ENCODE measurements around the gene ADGRA1.
"Not testable (repeated sequence)": the region's sequence is repeated elsewhere in the genome, so short reads cannot be mapped to it uniquely, and the experiment has no call there.

ADGRA1 gene

DNA sequence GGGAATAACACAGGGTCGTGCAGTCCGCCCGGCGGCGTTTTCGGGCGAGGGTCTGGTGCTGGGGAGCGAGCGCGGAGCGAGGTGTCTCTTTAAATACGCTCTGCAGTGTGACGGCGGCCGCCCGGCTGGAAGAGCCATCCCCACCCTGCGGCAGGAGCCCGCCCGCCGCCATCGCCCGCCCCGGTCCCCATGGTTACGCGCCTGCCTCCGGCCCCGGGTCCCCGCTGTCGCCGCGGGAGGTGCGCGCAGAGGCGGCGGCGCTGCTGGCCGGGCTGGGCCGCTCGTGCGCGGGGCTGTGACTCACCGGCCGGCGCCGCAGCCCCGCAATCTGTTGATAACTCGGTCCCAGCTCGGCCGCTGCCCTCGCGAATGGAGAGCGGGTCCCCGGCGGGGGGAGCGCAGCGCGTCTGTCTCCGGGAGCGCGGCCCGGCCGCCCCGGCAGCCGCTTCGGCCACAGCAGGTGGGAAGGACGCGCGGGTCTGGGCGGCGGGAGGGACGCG, at the start of gene ADGRA1:
Gene ADGRA1 (plus strand): TSS at position 246 of the 500 bp plus-strand sequence. CDS start 986 bp downstream, outside the sequence.
- no peak for DNase-seq (ENCODE audit: low read depth, low spot score)

DNA sequence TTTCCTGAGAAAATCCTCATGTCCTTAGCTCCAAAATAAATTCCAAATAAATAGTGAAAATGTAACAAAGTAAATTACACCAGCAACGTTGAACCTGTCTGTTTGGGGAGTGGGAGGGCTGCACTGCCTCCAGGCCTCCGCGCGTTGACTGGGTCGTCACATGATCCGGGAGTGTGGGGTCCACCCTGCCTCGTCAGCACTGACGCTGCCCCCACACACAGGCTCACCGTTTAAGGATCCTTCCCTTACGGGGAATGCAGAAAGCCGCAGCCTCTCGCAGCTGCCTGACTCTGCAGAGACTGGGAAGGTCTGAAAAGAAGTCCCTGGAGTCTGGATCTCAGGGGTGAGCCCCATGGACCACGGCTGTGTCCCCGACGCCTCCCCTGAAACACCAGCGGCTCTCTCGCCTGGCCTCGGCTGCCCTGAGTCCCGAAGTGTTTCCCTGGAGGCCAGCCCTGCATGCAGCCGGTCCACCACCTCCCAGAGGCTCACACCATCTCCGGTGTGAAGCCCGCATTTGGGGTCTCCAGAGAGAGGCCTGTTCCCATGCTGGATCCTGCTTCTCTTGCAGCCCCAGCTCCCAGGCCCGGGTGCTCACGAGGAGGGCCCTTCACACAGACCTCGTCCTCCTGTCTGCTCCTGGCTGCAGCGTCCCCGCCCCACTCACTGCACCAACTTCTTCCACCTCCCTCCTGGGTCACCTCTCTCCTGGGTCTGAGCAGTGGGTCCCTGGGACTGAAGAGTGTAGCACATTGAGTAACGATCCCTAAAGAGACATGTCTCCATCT, 49.5 kb upstream of the ADGRA1 start:
- no peak for DNase-seq (ENCODE audit: low read depth, low spot score)

GRCh38 chr10:133039107-133039802, 48.5 kb upstream of the ADGRA1 start:
- DNase-seq (ENCODE audit: low read depth, low spot score) = no peak

GRCh38 chr10:133039803-133040165, 47.9 kb upstream of the ADGRA1 start:
- no peak for DNase-seq (ENCODE audit: low read depth, low spot score)

DNA sequence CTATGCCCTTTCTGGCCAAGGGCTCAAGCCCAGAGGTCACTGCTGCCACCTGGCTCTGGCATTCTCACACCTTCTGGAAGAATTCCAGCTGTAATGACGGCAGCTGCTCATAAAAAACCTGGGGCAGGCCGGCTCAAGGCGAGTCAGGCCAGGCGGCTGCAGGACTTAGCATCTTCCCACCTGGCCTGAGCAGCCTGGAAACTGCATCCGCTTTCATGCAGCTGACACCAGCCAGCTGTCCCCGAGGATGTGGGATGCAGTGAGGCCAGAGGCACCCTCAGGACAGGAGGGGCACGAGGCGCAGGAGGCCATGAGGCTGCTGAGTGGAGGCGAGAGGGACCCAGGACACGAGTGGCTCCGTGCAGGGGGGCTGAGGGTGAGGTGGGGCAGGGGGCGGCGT, 47.5 kb upstream of the ADGRA1 start:
- DNase-seq (ENCODE audit: low read depth, low spot score) = no peak

DNA sequence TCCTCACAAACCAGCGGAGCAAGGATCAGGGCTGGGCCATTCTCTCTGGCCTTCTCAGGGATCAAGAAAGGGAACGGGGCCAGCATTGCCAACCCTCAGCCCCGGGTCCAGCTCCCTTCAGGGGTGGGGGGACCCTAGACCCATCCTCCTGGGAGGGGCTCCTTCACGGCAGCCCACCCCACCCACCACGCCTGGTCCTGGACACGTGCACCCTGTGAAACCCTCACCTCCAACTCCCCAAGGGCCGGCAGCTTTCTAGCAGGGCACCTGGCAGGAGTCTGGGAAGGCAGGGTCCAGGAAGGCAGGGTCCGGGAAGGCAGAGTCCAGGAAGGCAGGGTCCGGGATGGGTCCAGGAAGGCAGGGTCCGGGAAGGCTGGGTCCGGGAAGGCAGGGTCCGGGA, 46.6 kb upstream of the ADGRA1 start:
- DNase-seq (ENCODE audit: low read depth, low spot score) = no peak

DNA sequence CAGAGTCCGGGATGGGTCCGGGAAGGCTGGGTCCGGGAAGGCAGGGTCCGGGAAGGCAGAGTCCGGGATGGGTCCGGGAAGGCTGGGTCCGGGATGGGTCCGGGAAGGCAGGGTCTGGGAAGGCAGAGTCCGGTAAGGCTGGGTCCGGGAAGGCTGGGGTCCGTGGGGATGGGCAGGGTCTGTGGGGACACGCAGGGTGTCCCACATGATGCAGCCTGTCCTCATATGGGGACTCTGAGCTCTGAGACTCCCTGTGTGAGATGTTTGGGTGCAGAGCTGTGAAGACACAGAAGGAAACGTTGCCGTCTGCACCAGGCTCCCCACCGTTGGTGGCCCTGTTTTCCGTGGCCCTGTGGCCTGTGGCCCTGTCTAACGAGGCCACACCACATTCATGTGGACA, 45.7 kb upstream of the ADGRA1 start:
- DNase-seq (ENCODE audit: low read depth, low spot score) = no peak

- no peak for DNase-seq (ENCODE audit: low read depth, low spot score)
Observed at GRCh38 chr10:133042816-133043215, 44.9 kb upstream of the ADGRA1 start.

GRCh38 chr10:133043541-133044225, 44.0 kb upstream of the ADGRA1 start:
- DNase-seq (ENCODE audit: low read depth, low spot score) = no peak

DNA sequence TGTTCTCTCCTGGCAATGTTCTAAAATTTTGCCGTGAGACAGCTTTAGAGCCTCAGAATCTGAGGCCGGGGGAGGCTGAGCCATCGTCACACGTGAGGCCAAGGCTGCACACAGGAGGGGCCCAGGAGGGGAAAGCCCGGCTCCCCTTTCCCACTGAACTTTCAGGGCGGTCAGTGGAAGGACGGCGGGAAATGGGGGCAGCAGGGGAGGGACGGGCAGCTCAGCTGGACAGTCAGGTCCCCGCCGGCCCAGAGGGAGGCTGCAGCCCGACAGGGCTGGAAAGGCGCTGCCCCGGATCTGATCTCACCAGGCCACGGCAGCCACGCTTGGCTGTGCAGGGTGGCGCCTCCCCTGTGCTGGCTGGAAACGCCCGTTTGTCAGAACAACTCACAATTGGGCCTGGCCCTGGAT, 43.3 kb upstream of the ADGRA1 start:
- DNase-seq (ENCODE audit: low read depth, low spot score) = no peak

DNA sequence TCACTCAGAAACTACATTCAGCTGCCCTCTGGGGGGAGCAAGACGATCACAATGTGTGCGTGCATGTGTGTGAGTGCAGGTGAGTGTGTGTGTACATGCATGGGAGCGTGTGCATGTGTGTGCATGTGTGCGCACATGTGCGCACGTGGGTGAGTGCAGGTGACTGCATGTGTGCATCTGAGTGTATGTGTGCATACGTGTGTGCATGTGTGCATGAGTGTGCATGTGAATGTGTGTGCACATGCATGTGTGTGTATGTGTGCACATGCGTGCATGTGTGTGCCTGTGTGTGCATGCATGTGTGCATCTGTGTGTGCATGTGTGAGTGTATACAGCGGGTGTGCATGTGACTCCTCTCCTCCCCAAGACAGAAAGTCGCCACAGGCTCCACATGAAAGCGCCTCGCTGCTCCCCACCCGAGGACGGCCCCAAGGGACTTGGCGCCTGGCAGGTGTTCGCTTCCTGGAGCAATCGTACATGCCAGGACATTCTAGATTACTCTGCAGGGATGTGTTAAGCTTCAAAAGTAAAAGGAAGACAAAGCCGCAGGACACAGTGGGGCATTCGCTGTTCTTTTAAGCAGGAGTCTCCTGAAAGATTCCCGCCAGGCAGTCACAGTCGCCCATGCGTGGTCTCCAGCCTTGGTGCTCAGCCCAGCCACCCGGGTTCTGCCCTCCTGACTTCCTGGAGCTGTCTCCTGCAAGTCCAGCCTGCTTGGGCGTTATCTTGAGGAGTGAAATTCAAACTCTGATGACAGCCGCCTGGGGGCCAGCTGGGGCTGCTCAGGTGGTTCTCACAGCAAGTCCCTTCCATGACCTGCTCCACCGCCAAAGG, 42.0 kb upstream of the ADGRA1 start:
- no peak for DNase-seq (ENCODE audit: low read depth, low spot score)

DNA sequence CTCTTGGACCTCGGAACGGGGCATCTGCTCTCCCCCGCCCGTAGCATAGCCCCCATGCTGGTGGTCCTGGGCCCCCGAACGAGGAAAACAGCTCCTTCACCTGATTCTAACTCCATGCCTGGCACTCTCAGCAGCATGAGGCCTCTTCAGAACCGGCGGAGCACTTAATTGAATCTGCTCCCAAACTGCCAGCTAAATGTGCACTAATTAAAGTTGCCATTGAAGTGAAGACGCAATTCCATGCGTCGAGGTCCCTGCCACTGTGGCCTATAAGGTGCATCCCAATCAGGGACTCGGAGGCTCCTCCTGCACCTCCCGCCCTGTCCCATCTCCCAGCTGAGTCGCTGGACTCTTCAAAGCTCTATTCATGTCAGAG, 41.3 kb upstream of the ADGRA1 start:
- no peak for DNase-seq (ENCODE audit: low read depth, low spot score)

GRCh38 chr10:133047526-133048123, 40.1 kb upstream of the ADGRA1 start:
- no peak for DNase-seq (ENCODE audit: low read depth, low spot score)

DNA sequence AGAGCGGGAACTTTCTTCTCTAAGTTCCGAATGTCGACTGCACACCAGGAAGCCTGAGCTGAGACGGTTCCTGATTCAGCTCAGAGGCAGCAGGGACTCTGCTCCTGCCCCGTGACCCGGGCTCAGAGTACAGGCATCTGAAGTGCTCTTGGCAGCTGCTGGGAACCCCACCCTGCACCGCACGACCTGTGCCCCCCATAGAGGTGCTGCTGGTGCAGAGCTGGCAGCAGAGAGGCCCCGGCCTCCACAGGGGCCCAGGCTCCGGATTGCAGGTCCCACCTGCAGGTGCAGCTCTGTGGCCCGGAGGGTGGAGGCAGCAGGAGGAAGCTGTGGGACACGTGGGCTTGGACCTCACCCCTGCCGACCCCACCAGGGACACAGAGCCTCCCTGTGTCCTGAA, 39.5 kb upstream of the ADGRA1 start:
- no peak for DNase-seq (ENCODE audit: low read depth, low spot score)

GRCh38 chr10:133048926-133049325, 38.8 kb upstream of the ADGRA1 start:
- no peak for DNase-seq (ENCODE audit: low read depth, low spot score)

GRCh38 chr10:133049639-133050038, 38.1 kb upstream of the ADGRA1 start:
- no peak for DNase-seq (ENCODE audit: low read depth, low spot score)

DNA sequence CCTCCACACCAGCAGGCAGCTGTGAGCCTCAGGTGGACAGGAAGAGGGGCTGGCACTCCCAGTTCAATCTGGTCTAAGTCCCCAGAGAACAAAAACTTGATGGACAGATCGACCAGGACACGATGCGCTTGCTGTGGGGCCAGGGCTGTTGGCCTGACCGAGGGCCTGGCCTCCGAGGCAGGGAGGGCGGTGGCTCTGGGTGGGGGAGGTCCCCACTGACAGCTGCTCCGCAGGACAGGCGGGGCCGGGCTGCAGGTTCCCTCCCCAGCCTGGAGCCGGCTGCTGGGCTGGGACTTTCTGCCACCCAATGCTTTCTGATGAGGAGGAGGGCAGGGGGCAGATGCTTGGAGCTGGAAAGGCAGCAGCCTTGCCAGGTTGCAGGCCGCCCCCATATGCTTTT, 37.4 kb upstream of the ADGRA1 start:
- no peak for DNase-seq (ENCODE audit: low read depth, low spot score)

DNA sequence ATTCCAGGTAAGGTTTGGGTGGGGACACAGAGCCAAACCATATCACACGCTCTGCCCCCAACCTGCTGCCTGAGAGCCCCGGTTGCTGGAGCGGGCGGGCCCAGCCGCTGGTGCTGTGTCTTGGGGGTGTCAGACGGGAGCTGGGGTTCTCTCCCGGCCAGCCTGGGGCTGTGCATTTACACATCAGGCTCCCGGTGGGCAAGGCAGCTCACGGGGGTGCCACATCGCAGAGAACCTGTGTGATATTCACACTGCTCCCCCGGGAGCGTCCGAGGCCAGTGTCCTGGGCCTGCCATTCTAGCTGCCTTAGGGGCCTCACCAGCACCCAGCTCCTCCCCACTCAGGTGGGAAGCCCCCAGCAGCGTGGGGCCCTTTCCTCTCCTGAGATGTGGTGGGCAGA, 35.6 kb upstream of the ADGRA1 start:
- DNase-seq (ENCODE audit: low read depth, low spot score) = no peak

- not testable (repeated sequence) for DNase-seq (ENCODE audit: low read depth, low spot score)
Observed at GRCh38 chr10:133053527-133054133, 34.1 kb upstream of the ADGRA1 start.

DNA sequence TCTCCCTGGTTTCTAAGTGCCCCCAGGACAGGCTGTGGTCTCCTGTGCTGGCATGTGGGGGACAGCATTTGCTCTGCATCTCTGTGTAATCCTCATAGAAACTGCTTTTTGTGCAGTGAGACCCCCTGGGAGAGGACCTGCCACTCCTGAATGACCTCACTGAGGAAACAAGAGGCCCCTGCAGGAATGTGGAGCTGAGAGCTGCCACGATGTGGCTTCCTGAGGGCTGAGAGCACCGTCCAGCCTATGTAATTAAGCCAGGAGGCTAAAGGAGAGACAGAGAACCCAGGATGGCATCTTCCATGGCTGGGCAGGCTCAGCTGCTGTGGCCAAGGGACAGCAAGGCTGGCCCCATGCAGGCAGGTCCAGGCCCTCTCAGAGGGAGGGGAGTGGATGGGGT, 32.3 kb upstream of the ADGRA1 start:
- no peak for DNase-seq (ENCODE audit: low read depth, low spot score)

DNA sequence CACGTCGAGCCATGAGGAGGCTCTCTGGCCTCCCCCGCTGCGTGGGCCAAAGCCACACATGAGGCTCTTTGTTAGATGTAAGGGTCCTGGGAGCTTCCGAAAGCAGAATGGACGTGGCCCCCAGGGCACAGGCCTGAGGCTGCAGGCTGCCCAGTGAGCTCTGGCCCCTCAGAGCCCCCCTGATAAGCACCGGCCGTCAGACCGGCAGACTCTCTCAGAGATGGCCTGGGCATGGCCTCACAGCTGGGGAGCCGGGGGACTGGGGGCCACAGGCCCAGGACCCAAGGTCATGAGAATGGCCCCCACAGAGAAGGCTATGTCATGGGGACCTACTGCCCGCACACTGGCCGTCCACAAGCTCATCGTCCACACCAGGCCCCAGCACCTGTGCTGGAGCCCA, 31.7 kb upstream of the ADGRA1 start:
- DNase-seq (ENCODE audit: low read depth, low spot score) = no peak

Data from iPS DF 19.7 (cell line).